DMS153 (cell line): ENCODE data around the gene PDLIM5.
"Not testable (repeated sequence)": the region's sequence is repeated elsewhere in the genome, so short reads cannot be mapped to it uniquely, and the experiment has no call there.

Source experiments
- DNase-seq: peaks from one replicate; lab custom pipeline; 2025; lab: John Stamatoyannopoulos, UW

PDLIM5 gene

DNA sequence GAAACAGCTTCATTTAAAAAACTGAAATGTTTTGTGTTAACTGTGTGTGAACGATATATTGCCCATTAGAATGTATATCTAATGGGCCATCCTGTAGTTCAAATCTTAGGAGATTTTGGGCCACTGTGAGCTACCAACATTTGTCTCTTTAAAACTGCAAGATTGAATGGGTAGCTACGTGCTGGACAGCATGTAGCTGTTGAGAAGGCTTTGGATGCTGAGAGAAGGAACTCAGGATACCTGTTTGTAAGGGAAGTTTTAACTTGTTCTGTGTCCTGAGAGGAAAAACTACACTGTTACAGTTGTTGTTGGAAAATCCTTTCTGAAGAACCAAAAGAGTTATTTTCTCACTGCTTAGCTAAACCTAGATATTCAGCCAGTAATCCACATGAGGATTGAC, 45.9 kb downstream of the PDLIM5 start:
- no peak for DNase-seq

DNA sequence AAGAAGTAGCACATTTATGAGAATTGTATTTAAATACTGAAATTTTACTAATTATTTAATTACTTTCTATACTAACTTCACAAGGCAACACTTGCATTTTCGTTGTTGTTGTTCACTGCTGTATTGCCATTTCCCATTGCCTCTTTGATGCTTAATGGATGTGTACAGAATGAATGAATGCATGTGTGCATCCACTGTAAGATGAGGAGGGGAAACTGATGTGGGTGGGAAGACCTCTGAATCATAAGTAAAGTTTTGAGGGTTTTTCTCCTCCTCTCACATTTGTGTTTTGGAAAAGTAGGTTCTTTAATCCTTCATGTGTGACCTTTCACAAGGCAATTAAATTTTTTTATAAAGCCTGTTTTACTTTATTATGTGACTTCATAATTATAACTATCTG, 46.8 kb downstream of the PDLIM5 start:
- DNase-seq: no peak

GRCh38 chr4:94500685-94501084, 48.9 kb downstream of the PDLIM5 start:
- no peak for DNase-seq

DNA sequence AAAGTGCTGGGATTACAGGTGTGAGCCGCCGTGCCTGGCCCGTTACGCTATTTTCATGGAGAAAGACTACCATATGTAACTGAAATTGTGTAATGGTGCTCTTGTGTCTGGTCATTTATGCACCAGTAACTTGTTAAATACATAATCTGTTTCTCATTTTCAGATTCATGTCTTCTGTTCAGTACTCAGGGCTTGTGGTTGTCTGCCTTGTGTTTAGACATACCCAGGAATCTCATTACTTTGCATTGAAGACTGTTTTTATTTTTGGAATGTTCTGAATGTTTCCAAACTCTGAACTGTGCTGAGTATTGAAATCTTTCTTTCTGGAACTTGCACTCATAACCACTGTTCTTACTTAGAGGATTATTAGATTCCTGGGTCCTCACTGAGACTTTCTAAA, 52.8 kb downstream of the PDLIM5 start:
- no peak for DNase-seq

GRCh38 chr4:94506822-94507221, 55.1 kb downstream of the PDLIM5 start:
- DNase-seq: no peak

DNA sequence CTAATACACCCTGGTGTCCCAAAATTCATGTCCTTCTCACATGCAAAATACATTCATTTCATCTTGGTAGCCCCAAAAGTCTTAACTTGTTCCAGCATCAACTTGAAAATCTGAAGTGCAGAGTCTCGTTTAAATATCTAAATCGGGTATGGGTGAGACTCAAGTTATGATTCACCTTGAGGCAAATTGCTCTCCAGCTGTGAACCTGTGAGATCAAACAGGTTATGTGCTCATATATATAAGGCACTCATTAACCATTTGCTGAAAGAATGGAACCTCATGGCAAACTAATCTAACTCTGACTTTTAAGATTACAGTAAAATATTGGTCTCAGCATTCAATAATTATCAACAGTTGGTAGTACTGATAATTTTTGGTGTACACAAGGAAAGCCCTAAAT, 55.5 kb downstream of the PDLIM5 start:
- no peak for DNase-seq

DNA sequence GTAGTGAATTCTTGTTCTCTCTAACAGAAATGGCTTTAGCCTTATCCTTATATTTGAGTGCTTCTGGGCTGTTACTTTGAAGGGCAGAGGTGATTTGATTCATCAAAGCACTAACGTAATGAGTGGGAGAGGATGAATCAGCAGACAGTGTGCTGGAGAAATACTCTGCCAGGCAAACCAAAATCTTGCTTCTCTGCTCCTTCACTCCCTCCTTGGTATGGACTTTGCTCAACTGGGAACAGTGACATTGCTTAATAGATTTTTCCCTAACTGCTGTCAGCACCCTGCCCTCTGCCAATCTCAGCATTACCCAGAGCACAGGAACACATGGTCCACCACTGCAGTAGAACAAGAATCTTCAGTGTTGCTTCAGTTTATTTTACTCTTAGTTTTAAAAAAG, 56.0 kb downstream of the PDLIM5 start:
- no peak for DNase-seq

DNA sequence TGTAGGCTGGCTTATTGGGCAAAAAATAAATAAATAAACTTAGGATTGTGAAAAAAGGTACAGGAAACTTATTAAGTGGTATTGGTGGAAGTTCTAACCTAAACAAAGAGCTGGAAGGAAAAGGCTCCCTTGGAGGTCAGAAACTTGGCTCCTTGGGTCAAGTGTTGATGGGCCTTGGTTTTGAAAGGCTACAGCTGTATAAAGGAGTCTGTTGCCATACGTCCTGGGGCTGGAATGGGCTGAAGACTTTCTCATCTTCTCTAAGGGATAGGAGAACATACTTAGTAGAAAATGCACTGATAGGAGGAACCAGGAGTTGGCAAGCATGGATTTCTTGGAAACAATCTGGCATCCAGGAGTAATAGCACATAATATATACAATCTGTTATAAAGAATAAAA, 56.6 kb downstream of the PDLIM5 start:
- no peak for DNase-seq

GRCh38 chr4:94508806-94509205, 57.1 kb downstream of the PDLIM5 start:
- DNase-seq: no peak

- DNase-seq: no peak
These were observed 59.8 kb downstream of the PDLIM5 start for GRCh38 chr4:94511591-94511990.

DNA sequence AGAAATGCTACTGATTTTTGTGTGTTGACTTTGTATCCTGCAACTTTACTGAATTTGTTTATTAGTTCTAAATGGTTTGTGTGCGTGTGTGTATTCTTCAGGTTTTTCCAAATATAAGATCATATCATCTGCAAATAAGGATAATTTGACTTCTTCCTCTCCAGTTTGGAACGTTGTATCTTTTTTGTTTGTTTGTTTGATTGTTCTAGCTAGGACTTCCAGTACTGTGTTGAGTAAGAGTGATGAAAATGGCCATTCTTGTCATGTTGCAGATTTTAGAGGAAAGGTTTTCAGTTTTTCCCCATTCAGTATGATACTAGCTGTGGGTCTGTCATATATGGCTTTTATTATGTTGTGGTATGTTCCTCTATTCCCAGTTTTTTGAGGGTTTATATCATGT, 61.8 kb downstream of the PDLIM5 start:
- DNase-seq: not testable (repeated sequence)

- no peak for DNase-seq
These were observed 63.6 kb downstream of the PDLIM5 start for GRCh38 chr4:94515365-94515764.

DNA sequence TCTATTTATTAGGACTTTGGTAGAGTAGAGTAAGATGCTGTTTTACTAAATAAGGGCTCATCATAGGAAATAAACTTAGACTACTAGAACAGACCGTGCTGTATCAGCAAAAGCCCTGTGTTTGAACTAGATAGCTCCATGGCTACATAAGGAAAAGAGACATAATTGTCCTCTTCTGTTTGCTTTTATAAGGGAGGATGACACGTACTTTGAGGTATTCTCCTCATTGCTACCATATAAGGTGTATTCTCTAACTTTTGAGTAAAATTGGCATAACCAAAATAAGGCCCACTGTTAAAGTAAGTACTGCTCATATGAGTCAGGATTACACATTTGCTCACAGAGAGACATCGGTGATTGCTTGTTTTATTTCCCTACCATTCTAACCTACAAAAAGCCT, 64.3 kb downstream of the PDLIM5 start:
- peak; percentile 32 for DNase-seq

DNA sequence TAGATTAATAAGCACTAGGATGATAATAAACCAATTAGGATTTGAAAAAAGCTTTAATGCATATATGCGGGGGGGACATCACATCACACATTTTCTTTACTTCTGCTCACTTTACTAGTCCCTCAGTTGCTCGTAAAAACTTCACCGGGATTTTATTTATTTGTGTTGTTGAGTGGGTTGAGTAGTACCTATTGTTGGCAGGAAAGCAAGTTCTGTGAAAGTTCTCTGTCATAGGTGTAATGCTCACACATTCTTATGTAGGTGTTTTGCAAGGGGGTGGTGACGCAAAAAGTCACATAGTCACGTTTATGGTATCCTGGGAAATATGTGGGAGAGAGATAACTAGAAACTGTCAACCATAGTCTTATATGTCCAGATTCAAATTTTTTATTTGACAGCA, 65.3 kb downstream of the PDLIM5 start:
- DNase-seq: peak; percentile 33

DNA sequence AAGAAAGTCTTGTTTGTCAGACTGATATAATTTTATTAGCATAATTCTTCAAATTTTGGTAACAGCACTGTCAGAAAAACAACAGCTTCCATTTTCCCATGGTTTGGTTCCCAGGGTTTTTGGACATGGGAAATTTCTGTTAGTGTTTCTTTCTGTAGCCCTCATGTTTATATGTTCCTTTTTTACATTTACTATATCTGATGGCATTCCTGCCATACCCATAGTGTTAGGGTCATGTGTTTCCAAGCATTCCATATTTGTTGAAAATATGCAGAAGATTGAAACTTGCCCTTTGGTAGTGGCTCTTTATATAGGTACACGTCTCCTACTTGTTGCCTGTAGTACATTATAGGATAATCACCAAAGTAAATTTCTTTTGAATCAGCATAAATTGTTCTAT, 65.8 kb downstream of the PDLIM5 start:
- DNase-seq: no peak

- no peak for DNase-seq
These were observed 67.3 kb downstream of the PDLIM5 start for GRCh38 chr4:94519019-94519418.

GRCh38 chr4:94519925-94520789, 68.4 kb downstream of the PDLIM5 start:
- DNase-seq: no peak

DNA sequence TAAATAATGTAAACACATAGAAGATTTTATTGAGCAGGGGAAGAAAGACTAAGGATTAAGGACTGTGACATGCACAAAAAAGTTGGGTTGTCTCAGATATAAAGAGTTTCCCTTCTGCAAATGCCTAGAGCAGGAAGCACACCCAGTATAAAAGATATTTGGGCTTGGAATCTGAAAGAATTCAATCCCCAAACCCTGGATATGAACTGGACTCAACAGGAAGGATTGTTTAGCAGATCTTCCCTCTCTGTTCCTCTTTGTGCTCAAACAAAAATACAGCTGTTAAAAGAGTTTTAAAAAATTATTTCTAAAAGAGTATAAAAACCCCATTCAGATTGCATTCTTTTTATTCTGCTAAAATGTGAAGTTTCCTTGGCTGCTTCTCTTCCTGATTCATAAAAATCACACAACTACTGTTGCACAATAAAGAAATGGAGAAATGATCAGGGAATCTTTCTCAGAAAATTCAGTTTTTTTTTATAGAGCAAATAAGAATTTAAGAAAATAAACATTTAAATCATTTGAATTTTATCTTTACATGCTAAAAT, 71.4 kb downstream of the PDLIM5 start:
- no peak for DNase-seq

GRCh38 chr4:94523617-94524016, 71.9 kb downstream of the PDLIM5 start:
- no peak for DNase-seq

- no peak for DNase-seq
These were observed 74.4 kb downstream of the PDLIM5 start for GRCh38 chr4:94525993-94526728.

- no peak for DNase-seq
These were observed 76.0 kb downstream of the PDLIM5 start for GRCh38 chr4:94527556-94528233.

- DNase-seq: no peak
These were observed 77.2 kb downstream of the PDLIM5 start for GRCh38 chr4:94528792-94529451.
